WTC11 (cell line): ENCODE measurements around the gene PEAK1. TPM values are rescaled to one million over a fixed set of nuclear protein-coding genes. Genes with fewer than 3 reads are reported as not detected.

ENCODE experiments used
- ATAC-seq: fragments of 200-7000 bp; cut with Tn5 transposase; 2 replicates; pipeline ENCODE4 v1.10.0; 2021; ENCODE audit warnings: mild to moderate bottlenecking, moderate library complexity
- CTCF ChIA-PET: fragments of 300-600 bp; sonication (Branson Sonifier 250); formaldehyde crosslinking; loops from one replicate; lab custom pipeline; 2021; ENCODE audit warnings: antibody characterized with exemption; lab: Charles Lee
- POLR2A ChIA-PET: fragments of 350-600 bp; sonication (Branson Sonifier 250); formaldehyde crosslinking; loops from one replicate; lab custom pipeline; 2021; ENCODE audit warnings: antibody characterized with exemption; lab: Charles Lee
- DNase-seq: peaks from one replicate; pipeline ENCODE4 v3.0.0; 2021; ENCODE audit warnings: low spot score
- H3K27ac Mint-ChIP-seq: 2 replicates; pipeline ENCODE4 v1.8.0; 2021; ENCODE audit warnings: mixed read lengths
- H3K27me3 Mint-ChIP-seq: 2 replicates; pipeline ENCODE4 v1.8.0; 2021; ENCODE audit warnings: low read depth, mild to moderate bottlenecking, moderate library complexity, mixed read lengths
- H3K36me3 Mint-ChIP-seq: 2 replicates; pipeline ENCODE4 v1.8.0; 2021; ENCODE audit warnings: mixed read lengths
- H3K4me1 Mint-ChIP-seq: 2 replicates; pipeline ENCODE4 v1.8.0; 2022; ENCODE audit warnings: mixed read lengths
- H3K4me3 Mint-ChIP-seq: 2 replicates; pipeline ENCODE4 v1.8.0; 2021; ENCODE audit warnings: mild to moderate bottlenecking, moderate library complexity, mixed read lengths
- H3K9me3 Mint-ChIP-seq: 2 replicates; pipeline ENCODE4 v1.8.0; 2021; ENCODE audit warnings: mixed read lengths
- AR ChIP-seq: fragments of 250-450 bp; sonication (Bioruptor Pico); IDR thresholded peaks from 2 replicates; pipeline ENCODE4 v1.9.0; 2021; ENCODE audit warnings: mild to moderate bottlenecking
- ARID4B ChIP-seq: sonication (generic); formaldehyde crosslinking; IDR thresholded peaks from 2 replicates; pipeline ENCODE4 v1.8.0; 2023; ENCODE audit warnings: missing genetic modification reagents, mild to moderate bottlenecking, borderline replicate concordance
- CBFB ChIP-seq: sonication (generic); formaldehyde crosslinking; IDR thresholded peaks from 2 replicates; pipeline ENCODE4 v1.8.1; 2022; ENCODE audit warnings: mild to moderate bottlenecking, low read depth, missing genetic modification reagents
- FOXP1 ChIP-seq: sonication (generic); formaldehyde crosslinking; IDR thresholded peaks from 2 replicates; pipeline ENCODE4 v1.8.0; 2022; ENCODE audit warnings: missing genetic modification reagents, mild to moderate bottlenecking, moderate library complexity, borderline replicate concordance
- GABPB1 ChIP-seq: sonication (generic); formaldehyde crosslinking; IDR thresholded peaks from 2 replicates; pipeline ENCODE4 v1.8.1; 2023; ENCODE audit warnings: mild to moderate bottlenecking, missing genetic modification reagents
- JUN ChIP-seq: sonication (generic); formaldehyde crosslinking; IDR thresholded peaks from 2 replicates; pipeline ENCODE4 v1.8.0; 2023; ENCODE audit warnings: mild to moderate bottlenecking, missing genetic modification reagents
- MYBL2 ChIP-seq: sonication (generic); formaldehyde crosslinking; IDR thresholded peaks from 2 replicates; pipeline ENCODE4 v1.8.1; 2023; ENCODE audit warnings: mild to moderate bottlenecking, moderate library complexity, missing genetic modification reagents
- NFYB ChIP-seq: sonication (generic); formaldehyde crosslinking; conservative IDR thresholded peaks from 2 replicates; pipeline ENCODE4 v1.8.0; 2022; ENCODE audit warnings: low read depth, missing genetic modification reagents
- NR3C1 ChIP-seq: sonication (generic); formaldehyde crosslinking; conservative IDR thresholded peaks from 2 replicates; pipeline ENCODE4 v1.8.1; 2023; ENCODE audit warnings: low read depth, mild to moderate bottlenecking, missing genetic modification reagents
- SMAD4 ChIP-seq: sonication (generic); formaldehyde crosslinking; IDR thresholded peaks from 2 replicates; pipeline ENCODE4 v1.8.0; 2022; ENCODE audit warnings: mild to moderate bottlenecking, missing genetic modification reagents
- ZBTB21 ChIP-seq: sonication (generic); formaldehyde crosslinking; IDR thresholded peaks from 2 replicates; pipeline ENCODE4 v1.8.1; 2023; ENCODE audit warnings: mild to moderate bottlenecking, missing genetic modification reagents, borderline replicate concordance
- ZNF396 ChIP-seq: fragments of 250-450 bp; sonication (Bioruptor Pico); IDR thresholded peaks from 2 replicates; pipeline ENCODE4 v1.8.0; 2021; ENCODE audit warnings: mild to moderate bottlenecking, moderate library complexity, borderline replicate concordance
- ZNF416 ChIP-seq: fragments of 250-450 bp; sonication (Bioruptor Pico); IDR thresholded peaks from 2 replicates; pipeline ENCODE4 v1.9.0; 2021; ENCODE audit warnings: mild to moderate bottlenecking, inconsistent platforms
- ZNF671 ChIP-seq: fragments of 250-450 bp; sonication (Bioruptor Pico); IDR thresholded peaks from 2 replicates; pipeline ENCODE4 v1.8.0; 2021; ENCODE audit warnings: mild to moderate bottlenecking
- total RNA-seq: library from RNA; stranded (reverse); gene quantifications from 3 replicates; pipeline ENCODE4 v1.2.3, GENCODE V29; 2021
- TF ChIP-seq, protein P1 (sequence below): sonication (generic); formaldehyde crosslinking; IDR thresholded peaks from 2 replicates; pipeline ENCODE4 v1.8.0; 2022; ENCODE audit warnings: missing genetic modification reagents
- TF ChIP-seq, protein P2 (sequence below): sonication (generic); formaldehyde crosslinking; IDR thresholded peaks from 2 replicates; pipeline ENCODE4 v1.8.1; 2023; ENCODE audit warnings: mild to moderate bottlenecking, missing genetic modification reagents, borderline replicate concordance
- TF ChIP-seq, protein P3 (sequence below): sonication (generic); formaldehyde crosslinking; IDR thresholded peaks from 2 replicates; pipeline ENCODE4 v1.8.1; 2022; ENCODE audit warnings: mild to moderate bottlenecking, moderate library complexity, missing genetic modification reagents

PEAK1 gene
- total RNA-seq, 1 experiment from 2014 or later: 49.0 TPM

DNA sequence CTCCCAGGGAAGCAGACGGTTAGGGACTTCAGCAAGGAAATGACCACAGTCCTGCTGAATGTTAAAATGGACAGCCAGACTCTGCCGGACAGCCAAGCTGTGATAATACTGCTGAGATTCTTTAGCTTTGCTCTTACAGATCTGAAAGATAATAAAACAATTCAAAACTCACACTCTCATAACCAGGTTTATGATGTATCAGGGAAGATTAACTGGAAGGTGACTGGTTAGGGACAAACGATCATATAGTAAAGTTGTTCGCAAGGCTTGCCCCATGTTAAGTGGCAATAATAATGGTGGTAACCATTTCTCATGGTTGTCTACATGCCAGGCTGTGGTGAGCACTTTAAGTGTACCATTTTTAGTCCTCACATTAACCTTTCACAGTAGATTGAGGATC, 304.7 kb downstream of the PEAK1 start (continued):
- TF ChIP-seq ZNF396 (CRISPR knock-in tag): no peak
- TF ChIP-seq GABPB1 (CRISPR knock-in tag): no peak
- no peak for TF ChIP-seq ZNF671 (CRISPR knock-in tag)
- no peak for TF ChIP-seq NR3C1
- TF ChIP-seq FOXP1 (CRISPR knock-in tag): no peak
- TF ChIP-seq SMAD4 (CRISPR knock-in tag): no peak
- no peak for TF ChIP-seq ZBTB21 (CRISPR knock-in tag)
- no peak for TF ChIP-seq ZNF416 (CRISPR knock-in tag)
- TF ChIP-seq, protein P1, sequence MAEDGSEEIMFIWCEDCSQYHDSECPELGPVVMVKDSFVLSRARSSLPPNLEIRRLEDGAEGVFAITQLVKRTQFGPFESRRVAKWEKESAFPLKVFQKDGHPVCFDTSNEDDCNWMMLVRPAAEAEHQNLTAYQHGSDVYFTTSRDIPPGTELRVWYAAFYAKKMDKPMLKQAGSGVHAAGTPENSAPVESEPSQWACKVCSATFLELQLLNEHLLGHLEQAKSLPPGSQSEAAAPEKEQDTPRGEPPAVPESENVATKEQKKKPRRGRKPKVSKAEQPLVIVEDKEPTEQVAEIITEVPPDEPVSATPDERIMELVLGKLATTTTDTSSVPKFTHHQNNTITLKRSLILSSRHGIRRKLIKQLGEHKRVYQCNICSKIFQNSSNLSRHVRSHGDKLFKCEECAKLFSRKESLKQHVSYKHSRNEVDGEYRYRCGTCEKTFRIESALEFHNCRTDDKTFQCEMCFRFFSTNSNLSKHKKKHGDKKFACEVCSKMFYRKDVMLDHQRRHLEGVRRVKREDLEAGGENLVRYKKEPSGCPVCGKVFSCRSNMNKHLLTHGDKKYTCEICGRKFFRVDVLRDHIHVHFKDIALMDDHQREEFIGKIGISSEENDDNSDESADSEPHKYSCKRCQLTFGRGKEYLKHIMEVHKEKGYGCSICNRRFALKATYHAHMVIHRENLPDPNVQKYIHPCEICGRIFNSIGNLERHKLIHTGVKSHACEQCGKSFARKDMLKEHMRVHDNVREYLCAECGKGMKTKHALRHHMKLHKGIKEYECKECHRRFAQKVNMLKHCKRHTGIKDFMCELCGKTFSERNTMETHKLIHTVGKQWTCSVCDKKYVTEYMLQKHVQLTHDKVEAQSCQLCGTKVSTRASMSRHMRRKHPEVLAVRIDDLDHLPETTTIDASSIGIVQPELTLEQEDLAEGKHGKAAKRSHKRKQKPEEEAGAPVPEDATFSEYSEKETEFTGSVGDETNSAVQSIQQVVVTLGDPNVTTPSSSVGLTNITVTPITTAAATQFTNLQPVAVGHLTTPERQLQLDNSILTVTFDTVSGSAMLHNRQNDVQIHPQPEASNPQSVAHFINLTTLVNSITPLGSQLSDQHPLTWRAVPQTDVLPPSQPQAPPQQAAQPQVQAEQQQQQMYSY (CRISPR knock-in tag): no peak
- TF ChIP-seq AR (CRISPR knock-in tag): no peak
- TF ChIP-seq JUN (CRISPR knock-in tag): no peak
- TF ChIP-seq NFYB (CRISPR knock-in tag): no peak

DNA sequence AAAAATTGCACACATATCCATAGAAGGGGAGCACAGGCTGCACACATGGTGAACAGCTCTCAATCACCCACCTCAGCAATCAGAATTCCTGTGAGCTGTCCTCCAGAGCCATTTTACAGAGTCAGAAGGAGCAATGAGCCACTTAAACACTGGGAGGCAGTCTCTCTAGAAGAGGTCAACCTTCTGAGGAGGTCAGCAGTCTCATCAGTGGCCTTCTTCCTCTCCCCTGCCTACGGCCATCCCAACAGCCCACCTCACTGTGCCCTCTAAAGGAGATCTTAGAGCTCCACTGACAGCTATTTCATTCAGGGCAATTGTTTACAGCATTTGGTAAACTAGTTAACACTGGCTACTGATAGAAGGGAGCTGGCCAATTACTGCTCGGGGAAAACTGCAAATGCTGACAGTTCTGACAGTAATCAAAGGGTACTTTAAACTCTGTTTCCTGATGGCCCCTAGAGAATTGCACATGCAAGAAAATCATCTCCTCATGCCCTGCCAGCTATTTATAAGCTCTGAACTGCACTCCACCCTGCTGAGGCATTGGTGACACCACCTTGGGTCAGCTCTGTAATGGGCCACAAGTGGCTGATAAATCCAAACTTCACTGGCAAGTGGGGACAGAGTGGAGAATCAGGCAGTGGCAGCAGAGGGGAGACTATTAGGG, 306.9 kb downstream of the PEAK1 start:
- ChIA-PET POLR2A (no interaction called here), CTCF (interaction anchor here (0.6 to 1.5 kb wide), 8 partner anchors 9 to 465 kb away, joined by 3 to 30 read pairs (median 4); no protein-coding TSS in a partner anchor)
- Mint-ChIP-seq H3K4me3 (no peak overlapping the region), H3K27me3 (no peaks in the 10 kb centered on the region), H3K36me3 (peaks cover 10% of the 10 kb centered on the region; the same call in 1 of the 2 replicates), H3K27ac (no peak overlapping the region), H3K4me1 (peaks cover 3% of the 10 kb centered on the region; the same call in 1 of the 2 replicates), H3K9me3 (no peaks in the 10 kb centered on the region)
- no peak for DNase-seq
- peak; percentile 92 for ATAC-seq
- TF ChIP-seq AR (CRISPR knock-in tag) (no peak), ARID4B (CRISPR knock-in tag) (no peak), CBFB (CRISPR knock-in tag) (no peak), MYBL2 (CRISPR knock-in tag) (no peak)
- TF ChIP-seq, protein P2, sequence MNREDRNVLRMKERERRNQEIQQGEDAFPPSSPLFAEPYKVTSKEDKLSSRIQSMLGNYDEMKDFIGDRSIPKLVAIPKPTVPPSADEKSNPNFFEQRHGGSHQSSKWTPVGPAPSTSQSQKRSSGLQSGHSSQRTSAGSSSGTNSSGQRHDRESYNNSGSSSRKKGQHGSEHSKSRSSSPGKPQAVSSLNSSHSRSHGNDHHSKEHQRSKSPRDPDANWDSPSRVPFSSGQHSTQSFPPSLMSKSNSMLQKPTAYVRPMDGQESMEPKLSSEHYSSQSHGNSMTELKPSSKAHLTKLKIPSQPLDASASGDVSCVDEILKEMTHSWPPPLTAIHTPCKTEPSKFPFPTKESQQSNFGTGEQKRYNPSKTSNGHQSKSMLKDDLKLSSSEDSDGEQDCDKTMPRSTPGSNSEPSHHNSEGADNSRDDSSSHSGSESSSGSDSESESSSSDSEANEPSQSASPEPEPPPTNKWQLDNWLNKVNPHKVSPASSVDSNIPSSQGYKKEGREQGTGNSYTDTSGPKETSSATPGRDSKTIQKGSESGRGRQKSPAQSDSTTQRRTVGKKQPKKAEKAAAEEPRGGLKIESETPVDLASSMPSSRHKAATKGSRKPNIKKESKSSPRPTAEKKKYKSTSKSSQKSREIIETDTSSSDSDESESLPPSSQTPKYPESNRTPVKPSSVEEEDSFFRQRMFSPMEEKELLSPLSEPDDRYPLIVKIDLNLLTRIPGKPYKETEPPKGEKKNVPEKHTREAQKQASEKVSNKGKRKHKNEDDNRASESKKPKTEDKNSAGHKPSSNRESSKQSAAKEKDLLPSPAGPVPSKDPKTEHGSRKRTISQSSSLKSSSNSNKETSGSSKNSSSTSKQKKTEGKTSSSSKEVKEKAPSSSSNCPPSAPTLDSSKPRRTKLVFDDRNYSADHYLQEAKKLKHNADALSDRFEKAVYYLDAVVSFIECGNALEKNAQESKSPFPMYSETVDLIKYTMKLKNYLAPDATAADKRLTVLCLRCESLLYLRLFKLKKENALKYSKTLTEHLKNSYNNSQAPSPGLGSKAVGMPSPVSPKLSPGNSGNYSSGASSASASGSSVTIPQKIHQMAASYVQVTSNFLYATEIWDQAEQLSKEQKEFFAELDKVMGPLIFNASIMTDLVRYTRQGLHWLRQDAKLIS (CRISPR knock-in tag): no peak
- TF ChIP-seq, protein P3, sequence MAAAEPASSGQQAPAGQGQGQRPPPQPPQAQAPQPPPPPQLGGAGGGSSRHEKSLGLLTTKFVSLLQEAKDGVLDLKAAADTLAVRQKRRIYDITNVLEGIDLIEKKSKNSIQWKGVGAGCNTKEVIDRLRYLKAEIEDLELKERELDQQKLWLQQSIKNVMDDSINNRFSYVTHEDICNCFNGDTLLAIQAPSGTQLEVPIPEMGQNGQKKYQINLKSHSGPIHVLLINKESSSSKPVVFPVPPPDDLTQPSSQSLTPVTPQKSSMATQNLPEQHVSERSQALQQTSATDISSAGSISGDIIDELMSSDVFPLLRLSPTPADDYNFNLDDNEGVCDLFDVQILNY (CRISPR knock-in tag): no peak
